ENCODE data around the gene TENT5A.
"Not testable (repeated sequence)": the region's sequence is repeated elsewhere in the genome, so short reads cannot be mapped to it uniquely, and the experiment has no call there.

TENT5A gene

DNA sequence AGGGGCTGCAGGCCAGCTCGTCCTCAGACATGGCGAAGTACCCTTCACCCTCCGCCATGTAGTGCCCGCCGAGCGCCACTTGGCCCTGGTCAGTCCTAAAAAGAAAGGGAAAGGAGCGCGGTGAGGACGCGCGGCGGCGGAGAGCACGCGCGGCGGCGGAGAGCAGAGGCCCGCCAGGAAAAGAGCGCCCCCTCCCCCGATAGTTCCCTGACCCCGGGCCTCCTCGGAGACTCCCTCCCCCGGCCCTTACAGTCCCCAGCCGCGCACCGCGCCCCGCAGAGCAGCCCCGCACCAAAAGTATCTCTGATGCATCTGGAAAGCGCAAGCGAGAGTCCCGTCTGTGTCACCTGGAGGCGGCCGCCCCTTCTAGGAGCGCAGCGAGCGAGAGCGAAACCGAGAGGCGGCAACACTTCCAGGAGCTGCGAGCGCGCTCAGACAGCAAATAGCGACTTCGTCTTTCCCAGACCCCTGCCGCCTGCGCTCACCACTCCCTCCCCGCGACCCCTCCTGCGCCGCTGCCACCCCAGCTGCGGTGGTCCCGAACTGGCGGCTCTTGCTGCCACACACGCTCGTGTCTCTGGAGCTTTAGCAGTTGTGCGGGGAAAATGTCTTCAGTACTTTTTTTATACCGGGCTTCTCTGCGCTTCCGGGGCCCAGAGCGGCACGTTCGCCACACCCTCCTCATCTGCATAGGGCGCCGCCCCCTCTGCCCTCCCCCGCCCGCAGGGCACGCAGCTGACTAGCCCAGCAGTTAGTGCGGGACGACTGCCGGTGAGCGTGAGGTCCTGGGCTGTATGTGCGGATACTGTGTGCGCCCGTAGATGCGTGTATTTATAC is at the start of gene TENT5A:
Gene TENT5A (minus strand): TSS at position 598 of the 837 bp plus-strand sequence. CDS start 540 bp downstream, at position 58.
- in situ Hi-C loops (cut with HindIII; ENCODE audit: low sequenced_read_pairs): no loop called here

DNA sequence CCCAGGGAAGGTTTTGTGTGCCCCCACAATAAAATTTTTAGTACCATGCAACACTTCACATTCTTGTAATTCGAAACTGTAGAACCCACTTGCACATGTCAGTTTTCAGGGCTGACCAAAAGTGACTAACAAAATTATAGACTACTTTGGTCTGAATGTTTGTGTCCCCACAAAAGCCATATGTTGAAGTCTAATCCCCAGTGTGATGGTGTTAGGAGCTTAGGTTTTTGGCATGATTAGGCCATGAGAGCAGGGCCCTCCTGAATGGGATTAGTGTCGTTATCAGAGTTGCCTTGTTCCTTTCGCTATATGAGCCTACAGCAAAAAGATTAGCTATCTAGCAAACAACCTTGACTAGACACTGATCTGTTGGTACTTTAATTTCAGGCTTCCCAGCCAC is 49.0 kb upstream of the TENT5A start:
- in situ Hi-C loops (cut with HindIII; ENCODE audit: low sequenced_read_pairs): no loop called here

DNA sequence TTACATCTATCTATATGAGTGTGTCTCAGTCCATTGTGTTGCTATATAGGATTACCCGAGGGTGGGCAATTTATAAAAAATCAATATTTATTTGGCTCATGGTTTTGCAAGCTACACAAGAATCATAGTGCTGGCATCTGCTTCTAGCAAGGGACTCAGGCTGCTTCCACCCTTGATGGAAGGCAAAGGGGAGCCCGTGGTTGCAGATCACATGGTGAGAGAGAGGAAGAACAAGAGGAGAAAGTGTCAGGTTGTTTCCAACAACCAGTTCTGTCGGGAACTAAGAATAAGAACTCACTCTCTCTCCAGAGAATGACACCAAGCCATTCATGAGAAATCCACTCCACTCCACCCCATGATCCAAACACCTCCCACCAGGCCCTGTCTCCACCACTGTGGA is 48.2 kb upstream of the TENT5A start:
- in situ Hi-C loops (cut with HindIII; ENCODE audit: low sequenced_read_pairs): no loop called here

DNA sequence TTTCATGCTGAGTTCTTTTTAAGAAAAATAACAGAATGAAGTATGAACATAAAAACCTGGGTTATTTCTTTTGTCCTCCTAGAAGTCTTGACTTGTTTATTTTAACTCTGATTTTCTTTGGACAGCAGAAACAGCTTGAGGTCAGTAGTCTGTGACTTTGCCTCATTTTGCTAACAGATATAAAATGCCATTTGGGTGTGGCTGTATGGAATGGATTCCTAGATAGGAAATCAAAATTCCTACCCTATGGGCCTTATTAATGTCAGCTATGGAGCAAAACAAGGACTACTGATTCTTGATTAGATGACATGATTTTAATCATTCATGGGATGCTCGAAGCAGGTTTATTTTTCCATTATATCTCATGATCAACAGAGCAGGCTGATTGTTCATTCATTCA is 46.8 kb upstream of the TENT5A start:
- in situ Hi-C loops (cut with HindIII; ENCODE audit: low sequenced_read_pairs): no loop called here

DNA sequence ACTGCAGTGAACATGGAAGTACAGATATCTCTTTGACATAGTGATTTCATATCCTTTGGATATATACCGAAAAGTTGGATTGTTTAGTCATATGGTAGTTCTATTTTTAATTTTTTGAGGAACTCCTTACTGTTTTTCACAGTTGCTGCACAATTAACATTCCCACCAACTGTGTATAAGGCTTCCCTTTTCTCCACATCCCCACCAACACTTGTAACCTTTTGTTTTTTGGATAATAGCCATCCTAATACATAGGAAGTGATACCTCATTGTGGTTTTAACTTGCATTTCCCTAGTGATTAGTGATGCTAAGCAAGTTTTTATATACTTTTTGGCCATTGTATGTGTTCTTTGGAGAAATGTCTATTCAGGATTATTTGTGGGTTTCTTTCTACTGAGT is 45.1 kb upstream of the TENT5A start:
- in situ Hi-C loops (cut with HindIII; ENCODE audit: low sequenced_read_pairs): no loop called here

DNA sequence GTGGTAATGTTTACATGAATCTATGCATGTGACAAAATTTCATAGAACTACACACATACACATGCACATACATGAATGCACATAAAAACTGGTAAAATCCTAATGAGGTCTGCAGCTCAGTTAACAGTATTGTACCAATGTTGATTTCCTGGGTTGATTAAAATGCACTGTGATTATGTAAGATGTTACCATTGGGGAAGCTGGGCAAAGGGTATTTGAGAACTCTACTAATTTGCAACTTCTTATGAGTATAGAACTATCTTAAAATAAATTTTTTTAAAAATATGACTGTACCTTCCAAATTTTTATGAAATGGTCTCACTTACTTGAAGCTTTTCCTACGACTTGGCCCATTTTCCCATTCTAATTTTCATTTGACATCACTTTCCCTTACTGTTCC is 43.4 kb upstream of the TENT5A start:
- in situ Hi-C loops (cut with HindIII; ENCODE audit: low sequenced_read_pairs): no loop called here

DNA sequence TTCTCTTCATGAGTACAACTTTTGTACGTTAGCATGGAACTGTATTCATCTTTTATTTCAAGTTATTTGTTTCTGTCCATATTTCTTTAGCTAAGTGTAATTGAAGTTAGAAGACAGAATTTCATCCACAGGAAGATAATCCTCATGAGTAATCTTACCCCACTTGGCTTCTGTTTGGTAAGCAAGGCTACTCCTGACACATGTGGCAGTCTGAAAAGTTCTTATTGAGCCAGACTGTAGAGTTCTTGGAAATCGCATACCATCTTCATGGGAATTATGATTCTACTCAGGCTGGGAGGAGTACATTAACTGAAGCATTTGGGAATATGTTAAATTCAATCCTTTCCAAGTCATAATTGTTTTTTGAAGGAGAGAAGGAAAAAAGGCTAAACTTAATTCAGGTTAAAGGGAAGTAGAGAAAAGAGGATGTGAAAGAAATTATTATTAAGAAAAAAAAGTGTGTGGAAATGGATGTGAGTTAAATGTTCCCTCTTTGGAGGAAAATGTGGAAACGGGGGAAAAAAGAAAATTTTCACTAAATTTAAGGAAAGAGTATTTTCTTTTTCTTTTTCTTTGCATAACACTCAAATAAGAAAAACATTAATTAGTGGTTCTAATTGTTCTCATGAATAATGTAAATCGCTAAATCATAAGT is 41.5 kb upstream of the TENT5A start:
- in situ Hi-C loops (cut with HindIII; ENCODE audit: low sequenced_read_pairs): no loop called here

DNA sequence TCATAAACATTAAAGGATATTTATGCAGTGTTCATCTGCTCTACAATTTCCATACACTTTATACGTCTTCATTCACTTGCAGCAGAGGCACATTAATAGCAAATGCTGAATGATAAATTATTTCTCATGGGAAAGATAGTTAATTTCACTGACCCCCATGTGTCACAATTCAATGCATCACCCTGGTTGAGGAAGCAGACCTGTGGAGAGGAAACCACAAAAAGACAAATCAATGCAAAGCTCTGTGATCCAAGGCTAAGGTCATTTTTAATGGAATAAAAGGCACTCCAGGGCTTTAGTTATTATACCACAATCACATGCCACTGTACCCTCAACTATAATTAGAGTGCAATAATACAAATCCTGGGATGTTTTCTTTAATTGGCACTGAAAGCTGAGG is 40.3 kb upstream of the TENT5A start:
- in situ Hi-C loops (cut with HindIII; ENCODE audit: low sequenced_read_pairs): no loop called here

DNA sequence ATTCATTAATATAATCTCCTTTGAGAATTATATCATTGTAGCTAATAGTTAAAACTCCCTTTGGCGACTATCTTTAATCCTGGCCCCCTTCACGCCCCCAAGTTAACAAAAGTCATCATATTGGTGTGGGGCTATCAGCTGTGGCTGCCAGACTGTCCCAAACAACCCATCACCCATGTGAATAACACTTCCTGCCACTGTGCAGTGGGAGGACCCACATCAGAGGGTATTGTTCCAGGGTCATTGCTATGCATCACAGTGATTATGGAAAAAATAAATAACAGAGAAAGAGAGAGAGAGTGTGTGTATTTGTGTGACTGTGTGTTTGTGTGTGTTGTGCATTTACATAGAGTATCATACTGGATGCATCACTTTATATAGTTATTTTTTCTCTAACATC is 39.3 kb upstream of the TENT5A start:
- in situ Hi-C loops (cut with HindIII; ENCODE audit: low sequenced_read_pairs): no loop called here

DNA sequence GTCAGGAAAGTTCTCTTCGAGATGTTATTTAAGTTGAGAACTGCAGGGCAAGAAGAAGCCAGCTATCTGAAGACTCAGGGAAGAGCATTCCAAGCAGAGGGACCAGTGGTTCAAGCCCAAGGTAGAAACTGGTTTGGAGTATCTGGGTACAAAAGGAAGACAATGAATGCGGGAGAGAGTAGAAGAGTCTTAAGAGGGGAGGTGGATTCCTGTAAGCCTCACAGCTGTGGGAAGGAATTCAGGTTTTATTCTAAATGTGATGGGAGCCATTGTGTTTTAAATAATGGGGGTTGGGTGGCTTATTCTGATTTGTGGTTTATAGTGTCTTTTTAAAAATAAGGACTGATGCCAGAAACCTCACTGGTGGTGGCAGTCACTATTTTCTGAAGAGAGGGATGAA is 37.6 kb upstream of the TENT5A start:
- in situ Hi-C loops (cut with HindIII; ENCODE audit: low sequenced_read_pairs): no loop called here

DNA sequence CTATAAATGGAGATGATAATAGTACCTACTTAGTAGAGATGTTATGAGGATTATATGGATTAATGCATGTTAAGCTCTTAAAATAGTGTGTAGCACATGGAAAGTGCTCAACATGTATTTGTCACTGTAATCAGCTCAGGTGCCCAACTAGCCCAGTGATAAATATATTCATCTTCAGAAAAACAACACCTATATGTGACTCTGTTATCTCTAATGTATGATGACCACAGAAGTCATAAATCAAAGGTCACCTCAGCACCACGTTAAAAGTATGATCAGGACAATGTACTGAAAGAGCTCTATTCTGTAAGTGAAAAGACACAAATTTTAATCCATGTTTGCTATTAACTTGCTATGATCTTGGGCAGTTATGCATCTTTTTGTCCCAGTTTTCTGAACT is 36.8 kb upstream of the TENT5A start:
- in situ Hi-C loops (cut with HindIII; ENCODE audit: low sequenced_read_pairs): no loop called here

DNA sequence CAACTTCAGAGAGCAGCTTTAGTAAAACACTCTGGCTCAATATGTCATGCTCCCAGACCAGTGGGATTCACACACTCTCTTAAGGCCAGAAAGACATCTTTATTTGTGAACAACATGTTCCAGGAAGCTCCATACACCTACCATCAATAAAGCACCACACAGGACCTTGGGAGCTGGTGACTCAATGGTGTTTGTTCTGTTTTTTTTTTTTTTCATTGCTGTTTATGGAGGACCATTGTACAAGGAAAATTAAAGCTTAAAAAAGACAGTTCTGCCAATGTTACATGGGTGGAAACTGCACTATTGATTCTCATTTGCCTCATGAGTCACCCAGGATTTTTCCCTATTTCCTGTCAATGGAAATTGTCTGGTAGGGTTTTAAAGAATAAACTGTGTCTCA is 36.3 kb upstream of the TENT5A start:
- in situ Hi-C loops (cut with HindIII; ENCODE audit: low sequenced_read_pairs): no loop called here

DNA sequence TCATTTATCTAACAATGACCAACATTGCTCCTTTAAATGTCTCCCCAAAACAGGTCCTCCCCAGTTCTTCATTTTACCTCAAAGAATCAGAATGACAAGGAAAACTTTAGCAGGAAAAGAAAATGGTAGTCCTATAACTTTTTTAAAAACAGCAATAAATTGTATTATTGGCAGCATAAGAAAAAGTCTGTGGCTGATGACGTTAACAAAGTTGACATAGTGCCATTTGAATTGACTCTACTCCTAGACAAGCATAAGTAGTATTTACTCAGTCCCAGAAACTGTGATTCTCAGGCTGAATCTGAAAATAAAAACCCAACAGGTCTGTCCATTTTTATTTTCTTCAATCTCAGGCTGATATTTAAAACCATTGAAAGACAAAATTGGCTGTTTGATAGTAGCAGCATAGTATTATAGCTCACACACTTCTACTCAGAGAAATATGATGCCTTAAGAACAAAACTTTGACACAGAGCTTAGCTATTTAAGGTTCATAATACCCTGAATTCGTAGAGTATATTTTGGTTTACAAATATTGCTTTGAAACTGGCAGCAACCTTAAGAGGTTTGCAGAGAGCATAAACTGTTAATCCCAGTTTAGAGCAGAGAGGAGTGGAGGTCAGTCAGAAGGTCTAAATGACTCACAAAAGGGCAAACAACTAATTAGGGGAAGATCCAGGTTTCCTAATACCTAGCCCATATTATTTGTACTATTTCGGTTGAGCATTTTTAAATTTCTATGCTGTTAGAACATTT is 35.0 kb upstream of the TENT5A start:
- in situ Hi-C loops (cut with HindIII; ENCODE audit: low sequenced_read_pairs): no loop called here

DNA sequence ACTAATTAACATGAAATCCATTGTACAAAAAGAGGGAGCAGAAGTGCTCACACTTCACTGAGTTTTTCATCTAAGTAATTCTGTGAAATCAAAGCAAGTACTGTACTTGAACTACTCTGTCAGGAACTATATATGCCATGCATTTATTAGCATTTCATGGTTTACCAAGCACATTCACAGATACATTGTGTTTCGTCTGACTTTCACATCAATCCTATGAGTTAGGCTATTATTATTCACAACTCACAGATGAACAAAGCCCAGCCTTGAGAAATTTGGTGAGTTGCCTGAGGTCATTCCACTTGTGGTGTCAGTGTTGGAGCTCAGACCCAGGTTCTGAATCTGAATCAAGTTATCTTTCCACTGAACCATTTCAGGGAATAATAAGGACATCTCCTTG is 33.7 kb upstream of the TENT5A start:
- in situ Hi-C loops (cut with HindIII; ENCODE audit: low sequenced_read_pairs): no loop called here

DNA sequence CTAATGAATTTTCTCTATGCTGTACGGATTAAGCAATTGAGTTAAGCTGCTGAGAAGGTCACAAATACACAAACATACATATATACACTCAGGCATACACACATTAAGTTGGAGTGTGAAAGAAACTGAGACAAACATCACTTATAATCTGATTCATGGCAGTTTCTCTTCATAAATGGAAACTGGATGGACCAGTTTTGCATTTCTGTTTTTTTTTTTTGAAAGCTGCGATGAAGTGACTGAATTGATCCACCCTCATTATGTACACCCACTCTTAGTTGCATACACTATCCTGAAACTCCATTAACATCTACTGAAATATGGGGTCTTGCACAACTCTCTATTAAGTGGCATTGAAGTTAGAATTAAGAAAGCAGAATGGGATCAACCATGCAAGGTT is 32.9 kb upstream of the TENT5A start:
- in situ Hi-C loops (cut with HindIII; ENCODE audit: low sequenced_read_pairs): no loop called here

DNA sequence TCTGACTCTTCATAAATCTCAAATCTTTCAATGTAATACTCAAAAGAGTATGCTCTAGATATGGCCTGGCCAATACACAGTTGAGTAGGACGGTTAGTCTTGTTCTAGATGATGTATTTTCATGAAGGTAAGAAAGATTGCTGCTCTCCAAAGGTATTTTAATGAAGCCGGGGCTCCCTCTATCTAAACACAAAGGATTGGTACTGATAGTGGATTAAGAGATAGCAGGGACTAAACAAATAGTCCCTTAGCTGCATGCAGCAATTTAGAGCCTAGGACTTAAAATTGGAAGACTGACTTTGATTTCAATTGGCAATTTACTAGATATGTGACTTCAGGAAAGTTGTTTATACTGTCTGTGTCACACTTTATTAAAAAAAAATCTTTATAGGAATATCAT is 31.4 kb upstream of the TENT5A start:
- in situ Hi-C loops (cut with HindIII; ENCODE audit: low sequenced_read_pairs): no loop called here

DNA sequence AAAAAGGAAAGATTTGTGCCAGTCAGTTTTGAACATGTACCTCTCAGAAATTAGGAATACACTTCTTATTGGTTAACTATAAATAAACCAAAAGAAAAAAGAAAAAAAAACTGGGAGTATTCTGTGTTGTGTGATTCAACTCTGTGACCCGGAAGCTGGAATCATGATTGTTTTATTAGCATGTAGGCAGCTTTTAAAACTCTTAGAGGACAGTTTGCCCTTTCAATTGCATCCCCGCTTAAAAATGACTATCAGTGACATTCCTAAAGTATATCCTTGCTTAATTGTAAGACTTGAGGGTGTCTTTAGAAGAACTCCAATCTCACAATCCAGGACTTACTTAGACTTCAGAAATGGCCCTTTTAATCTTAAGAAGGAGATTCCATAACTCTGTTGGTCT is 29.1 kb upstream of the TENT5A start:
- in situ Hi-C loops (cut with HindIII; ENCODE audit: low sequenced_read_pairs): no loop called here

DNA sequence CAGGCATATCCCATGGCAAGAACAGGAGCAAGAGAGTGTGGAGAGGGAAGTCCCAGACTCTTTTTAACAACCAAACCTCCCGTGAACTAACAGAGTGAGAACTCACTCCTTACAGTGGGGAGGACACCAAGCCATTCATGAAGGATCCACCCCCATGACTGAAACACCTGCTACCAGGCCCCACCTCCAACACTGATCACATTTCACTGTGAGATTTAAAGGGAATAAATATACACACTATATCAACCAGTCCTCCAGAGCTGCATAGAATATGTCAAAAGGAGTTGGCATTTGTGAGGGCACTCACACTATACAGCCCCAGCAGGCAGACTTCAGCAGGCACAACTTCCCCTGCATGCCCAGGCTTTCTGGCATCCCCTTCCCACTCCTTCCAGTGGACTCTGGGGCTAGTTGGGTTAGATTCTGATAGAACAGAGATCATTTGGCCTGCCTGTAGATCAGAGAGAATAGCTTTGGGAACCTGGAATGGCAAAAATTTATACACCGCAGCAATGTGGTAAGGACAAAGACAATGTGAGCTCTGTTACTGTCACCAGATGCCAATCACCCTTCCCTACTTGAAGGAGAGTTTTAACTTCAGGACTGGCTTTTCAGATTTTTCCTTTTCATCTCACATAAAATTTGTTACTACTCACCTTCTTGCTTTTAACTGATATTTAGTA is 25.2 kb upstream of the TENT5A start:
- in situ Hi-C loops (cut with HindIII; ENCODE audit: low sequenced_read_pairs): no loop called here

DNA sequence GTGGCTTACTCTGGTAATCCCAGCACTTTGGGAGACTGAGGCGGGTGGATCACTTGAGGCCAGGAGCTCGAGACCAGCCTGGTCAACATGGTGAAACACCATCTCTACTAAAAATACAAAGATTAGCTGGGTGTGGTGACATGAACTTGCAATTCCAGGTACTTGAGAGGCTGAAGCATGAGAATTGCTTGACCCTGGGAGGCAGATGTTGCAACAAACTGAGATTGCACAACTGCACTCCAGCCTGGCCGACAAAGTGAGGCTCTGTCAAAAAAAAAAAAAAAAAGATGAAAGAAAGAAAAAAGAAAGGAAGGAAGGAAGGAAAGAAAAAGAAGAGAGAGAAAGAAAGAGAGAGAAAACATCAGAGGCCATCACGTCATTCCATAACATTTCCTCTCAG is 23.7 kb upstream of the TENT5A start:
- in situ Hi-C loops (cut with HindIII; ENCODE audit: low sequenced_read_pairs): not testable (repeated sequence)

DNA sequence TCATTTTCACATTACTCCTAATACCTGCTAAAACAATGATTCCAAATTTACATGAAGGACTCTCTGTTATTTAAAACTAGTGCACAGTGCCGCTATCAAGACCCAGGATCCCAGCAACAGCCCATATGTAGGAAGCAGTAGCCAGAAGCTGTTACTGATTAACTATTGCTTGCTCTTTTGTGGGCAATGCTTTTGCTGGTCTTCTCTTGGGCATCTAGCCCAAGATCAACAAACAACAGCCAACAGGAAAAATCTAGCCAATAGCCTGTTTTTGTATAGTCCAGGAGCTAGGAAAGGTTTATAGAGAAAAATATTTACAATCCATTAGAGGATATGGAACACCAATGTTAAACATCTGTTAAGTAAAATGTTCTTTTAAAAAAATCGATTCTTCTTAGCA is 22.1 kb upstream of the TENT5A start:
- in situ Hi-C loops (cut with HindIII; ENCODE audit: low sequenced_read_pairs): no loop called here

DNA sequence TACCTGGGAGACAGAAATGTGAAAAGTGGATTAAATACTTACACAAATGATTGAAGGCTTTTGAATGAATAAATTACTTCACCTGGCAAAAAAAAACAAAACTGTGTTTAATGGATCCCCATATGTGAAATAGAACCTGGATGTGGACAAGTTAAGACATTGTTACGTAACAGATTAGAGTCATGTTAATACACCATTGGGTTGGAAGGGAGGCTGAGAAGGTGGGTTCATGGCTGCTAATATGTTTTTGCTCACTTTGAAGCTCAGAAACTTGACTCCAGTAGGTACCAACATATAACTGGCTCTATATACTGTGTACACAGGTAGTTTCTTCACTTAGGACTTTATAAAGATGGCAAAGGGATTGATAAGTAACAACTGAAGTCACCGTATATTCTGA is 21.4 kb upstream of the TENT5A start:
- in situ Hi-C loops (cut with HindIII; ENCODE audit: low sequenced_read_pairs): no loop called here
